HG03135 (cell line): ENCODE data around the gene TAS2R41.
"Not testable (repeated sequence)": the region's sequence is repeated elsewhere in the genome, so short reads cannot be mapped to it uniquely, and the experiment has no call there.

Source experiments
- ATAC-seq: cut with Tn5 transposase; IDR thresholded peaks from one replicate; pipeline ENCODE4 v1.9.1; 2021; ENCODE audit warnings: mild to moderate bottlenecking, moderate library complexity; ENCODE audit not compliant: unreplicated experiment

The TAS2R41 gene

DNA sequence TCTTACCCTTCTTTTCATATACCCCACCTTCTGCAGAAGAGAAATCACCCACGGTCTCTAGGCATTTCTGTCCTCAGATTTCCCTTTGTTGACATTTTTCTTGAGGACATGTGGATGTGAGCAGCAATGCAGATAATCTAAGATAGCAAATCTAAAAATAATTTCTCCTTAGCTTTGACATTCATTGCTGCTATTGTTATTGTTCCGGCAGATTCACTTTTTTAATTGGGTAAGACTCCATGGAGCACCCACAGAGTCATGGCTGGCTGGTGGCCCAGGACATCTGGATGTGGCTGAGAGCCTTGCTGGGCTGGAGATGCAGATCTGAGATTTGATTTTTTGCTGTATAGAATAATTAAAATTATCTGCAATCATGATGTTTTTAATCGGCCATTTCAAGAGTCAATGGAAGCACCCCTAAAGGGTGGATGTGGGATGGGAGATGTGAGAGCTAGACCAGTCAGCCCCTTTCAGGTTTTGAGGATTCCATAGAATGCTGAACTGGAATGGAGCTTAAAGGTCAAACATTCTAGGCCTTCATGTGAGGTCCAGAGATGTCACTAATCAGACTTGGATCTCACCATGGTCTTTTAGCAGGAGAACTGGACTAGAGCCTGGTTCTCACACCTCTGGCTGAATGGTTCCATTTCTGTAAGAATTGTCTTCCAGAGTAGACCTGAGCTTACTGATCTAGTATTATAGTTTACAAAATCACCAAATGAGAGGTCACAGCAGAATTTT lies 37.5 kb downstream of the TAS2R41 start:
- no peak for ATAC-seq

DNA sequence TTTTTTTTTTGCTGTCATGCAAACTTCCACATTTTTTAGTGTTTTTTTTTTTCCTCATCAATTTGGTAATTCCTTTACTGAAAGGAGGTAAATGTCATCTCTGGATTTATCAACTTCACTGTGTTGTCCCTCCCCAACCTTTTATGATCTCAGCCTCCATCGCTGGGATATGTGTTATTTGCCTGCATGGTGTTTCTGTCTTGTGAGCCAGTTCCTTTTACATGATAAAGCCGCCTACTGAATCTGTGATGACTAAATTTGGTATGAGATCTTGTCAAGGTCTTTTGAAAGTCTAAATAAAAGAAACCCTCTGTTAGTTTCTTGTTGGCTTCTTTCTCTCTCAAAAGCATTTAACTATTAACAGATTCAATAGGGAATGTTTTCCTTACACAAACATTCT lies 39.3 kb downstream of the TAS2R41 start:
- no peak for ATAC-seq

DNA sequence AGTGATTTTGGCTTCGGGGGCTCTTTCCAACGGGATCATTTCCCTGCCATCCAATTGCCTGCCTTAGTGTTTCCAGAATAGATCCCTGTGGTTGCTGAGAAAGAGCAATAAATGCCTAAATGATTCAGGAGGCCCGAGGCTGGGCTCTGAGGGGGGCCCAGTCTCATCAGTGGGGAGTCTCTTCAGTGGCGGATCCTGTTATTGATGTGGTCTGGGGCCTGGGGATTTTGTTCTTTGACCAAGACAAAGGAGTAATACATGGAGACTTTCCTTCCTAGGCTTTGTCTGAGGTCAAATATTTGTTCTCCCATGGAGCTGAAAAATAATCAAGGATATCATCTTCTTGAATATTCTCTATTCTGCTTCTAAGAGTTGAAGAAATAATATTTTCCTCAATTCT lies 40.8 kb downstream of the TAS2R41 start:
- no peak for ATAC-seq

DNA sequence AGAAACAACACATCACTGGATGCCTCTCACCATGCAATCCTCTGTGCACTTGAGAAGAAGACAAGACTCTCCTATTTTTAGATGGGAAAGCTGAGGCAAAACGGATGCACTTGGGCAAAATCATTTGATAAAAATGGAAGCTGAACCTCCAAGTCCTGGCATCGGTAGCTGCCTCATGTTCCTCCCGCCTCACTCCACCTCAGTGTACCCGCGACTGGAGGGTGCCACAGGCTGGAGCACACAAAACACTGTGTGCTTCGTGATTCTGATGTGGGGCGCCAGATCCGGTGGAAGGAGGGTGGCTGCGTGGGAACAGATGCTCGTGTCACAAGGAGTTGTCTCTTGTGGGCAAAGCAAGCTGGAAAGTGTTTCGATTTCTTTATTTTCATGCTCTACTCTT lies 41.3 kb downstream of the TAS2R41 start:
- ATAC-seq = no peak

DNA sequence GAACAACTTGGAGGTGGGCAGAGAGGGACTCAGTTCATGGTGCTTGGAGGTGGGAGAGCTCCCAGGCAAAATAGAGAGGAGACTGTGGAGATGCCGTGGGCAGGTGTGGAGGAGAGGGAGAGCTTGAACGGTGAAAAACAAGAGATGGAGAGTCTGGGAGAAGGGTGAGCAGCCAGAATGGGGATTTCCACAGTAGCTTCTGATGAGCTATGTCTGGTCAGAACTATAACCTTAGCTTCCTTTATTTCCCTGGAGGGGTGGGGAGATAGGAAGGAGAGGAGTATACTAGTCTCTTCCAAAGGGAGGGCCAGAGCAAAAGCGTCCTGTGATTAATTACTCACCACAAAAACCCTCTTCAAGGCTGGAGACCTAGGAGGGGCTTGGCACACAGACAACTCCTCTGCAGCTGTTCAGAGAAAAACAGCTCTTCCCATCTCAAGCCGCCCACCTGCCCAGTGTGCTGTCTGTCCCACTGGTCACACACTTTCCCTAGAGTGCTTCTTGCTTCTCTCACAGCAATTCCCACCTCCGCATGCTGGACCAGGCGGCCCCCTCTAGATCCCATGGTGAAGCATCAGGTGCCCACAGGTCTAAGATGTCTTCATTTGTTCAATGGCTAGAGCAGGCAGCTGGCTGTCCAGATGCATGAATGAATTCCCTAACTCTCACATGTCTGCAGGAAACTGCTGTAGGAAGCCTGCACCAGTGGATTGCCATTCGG lies 41.9 kb downstream of the TAS2R41 start:
- ATAC-seq = no peak

DNA sequence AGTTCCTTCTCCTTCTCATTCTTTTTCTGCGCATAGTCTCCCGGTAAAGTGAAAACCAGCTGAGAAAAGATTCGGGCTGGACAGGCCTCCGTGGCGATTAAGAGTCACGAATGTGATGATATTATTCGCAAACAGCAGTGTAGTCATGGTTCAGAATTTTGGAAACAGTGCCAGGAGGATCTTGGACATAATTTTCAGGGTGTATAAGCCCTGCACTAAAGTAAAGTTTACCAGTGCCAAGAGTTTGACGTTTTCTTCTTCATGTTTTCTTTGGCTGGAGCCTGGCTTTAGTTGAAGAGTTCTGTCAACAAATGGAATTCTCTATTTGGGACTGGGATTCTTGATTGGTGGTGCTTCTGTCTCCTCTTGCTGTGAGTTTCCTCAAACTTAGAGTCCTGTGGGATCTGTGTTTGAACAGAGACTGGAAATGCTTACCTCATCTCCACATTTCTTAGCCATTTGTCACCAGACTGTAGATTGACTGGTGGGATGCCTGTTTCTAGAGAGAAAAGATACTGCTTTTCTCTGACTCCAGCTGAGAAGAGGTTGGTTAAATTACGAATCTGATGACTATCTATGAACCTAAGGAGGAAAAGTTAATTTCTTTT lies 44.7 kb downstream of the TAS2R41 start:
- not testable (repeated sequence) for ATAC-seq
